Choroid plexus epithelial cell (primary cell): ENCODE measurements around the gene ZSWIM6.

ENCODE experiments used
- DNase-seq: peaks from one replicate; pipeline ENCODE4 v3.0.0-alpha.2; 2010; ENCODE audit warnings: low read depth
- H3K4me3 ChIP-seq: 2 replicates; pipeline ENCODE4 v1.5.1; 2011; ENCODE audit warnings: low read depth, mild to moderate bottlenecking, control low read depth, low read length, moderate library complexity
- CTCF ChIP-seq: conservative IDR thresholded peaks from 2 replicates; pipeline ENCODE4 v1.5.1; 2011; ENCODE audit warnings: low read depth, mild to moderate bottlenecking, control low read depth, inconsistent platforms, low read length, moderate library complexity

The ZSWIM6 gene

GRCh38 chr5:61311836-61312808 is 19.9 kb upstream of the ZSWIM6 start:
- no peak for TF ChIP-seq CTCF
- peak; percentile 87 for DNase-seq
- H3K4me3 ChIP-seq: no peak overlapping the region

DNA sequence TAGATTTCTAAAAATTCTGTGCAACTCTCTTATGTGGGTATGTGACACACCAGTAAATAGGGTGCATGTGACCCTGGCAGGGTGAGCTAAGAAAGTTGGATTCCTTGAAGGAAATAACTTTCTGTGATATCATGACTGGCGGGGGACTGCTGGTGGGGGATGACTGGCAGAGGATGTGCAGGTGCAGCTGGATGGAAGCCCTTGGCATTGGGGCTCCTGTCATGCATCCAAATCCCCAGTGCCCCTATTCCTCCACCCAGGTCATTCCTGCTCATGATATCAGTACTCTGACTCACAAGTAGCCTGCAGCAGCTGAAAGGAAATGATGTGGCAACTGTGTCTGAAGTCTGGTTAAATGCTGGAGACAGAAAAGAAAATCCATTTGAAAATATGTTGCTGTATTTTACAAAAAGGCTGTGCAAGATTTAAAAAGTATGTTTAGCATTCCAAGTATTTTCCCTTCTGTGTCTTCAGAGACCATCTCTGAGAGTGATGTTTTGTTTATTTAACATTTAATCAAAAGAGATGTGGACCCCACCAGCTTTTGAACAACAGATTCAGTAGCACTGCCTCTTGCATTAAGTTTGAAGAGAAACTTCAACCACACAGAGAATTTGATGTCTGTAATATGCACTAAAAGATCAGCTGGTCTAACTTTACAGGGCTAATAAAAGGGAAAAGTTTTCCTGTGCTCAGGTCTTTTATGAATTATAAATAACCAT is 17.9 kb upstream of the ZSWIM6 start:
- no peak overlapping the region for H3K4me3 ChIP-seq
- TF ChIP-seq CTCF: no peak
- peak; percentile 92 for DNase-seq

- no peak for TF ChIP-seq CTCF
- no peak overlapping the region for H3K4me3 ChIP-seq
- no peak for DNase-seq
These were observed 13.7 kb upstream of the ZSWIM6 start for GRCh38 chr5:61318376-61318775.

GRCh38 chr5:61319388-61320146 is 12.5 kb upstream of the ZSWIM6 start:
- peak overlapping the region; percentile 25 for H3K4me3 ChIP-seq
- DNase-seq: peak; percentile 81
- no peak for TF ChIP-seq CTCF

DNA sequence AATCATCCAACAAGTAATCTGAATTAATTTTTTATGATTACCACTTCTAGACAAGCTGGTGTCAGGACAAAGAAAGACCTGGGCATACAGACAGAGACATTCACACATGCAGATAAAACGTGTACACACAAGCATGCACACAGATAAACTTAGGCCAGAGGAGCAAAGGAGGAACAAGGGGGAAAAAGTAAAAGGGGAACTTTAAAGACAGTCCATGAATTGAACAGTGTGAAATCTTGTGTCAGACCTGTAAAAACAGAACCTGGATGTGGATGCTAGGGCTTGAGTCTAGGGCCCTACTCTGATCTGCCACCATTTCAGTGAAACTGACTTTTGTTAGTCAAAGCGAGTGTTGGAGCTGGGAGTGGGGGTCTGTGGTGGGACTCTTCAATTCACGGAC is 11.2 kb upstream of the ZSWIM6 start:
- no peak for TF ChIP-seq CTCF
- H3K4me3 ChIP-seq: no peak overlapping the region
- no peak for DNase-seq

DNA sequence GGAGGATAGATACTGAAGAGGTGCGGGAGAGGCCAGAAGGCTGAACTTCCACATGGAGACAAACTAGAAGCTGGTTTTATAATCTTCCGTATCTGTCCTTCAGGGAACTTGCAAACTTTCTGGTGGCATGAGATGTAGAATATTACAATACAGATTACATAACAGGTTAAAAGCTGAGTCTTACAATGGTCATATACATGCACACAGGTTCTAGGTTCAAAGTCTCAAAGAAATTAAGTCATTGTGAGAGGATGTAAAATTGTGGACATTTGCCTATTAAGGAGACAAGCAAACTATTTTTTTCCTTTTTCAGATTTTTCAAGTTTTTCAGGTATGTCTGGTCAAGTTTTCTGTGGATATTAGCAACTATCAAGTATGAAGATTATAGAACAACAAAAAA is 10.4 kb upstream of the ZSWIM6 start:
- no peak overlapping the region for H3K4me3 ChIP-seq
- TF ChIP-seq CTCF: no peak
- DNase-seq: no peak
